Neural cell (in vitro differentiated cells): ENCODE data around the gene JHY. TPM values are rescaled to one million over a fixed set of nuclear protein-coding genes. Genes with fewer than 3 reads are reported as not detected.

Experiments
- H2AFZ ChIP-seq: fragments of 200-600, 300-800 bp; sonication (generic), shearing (Covaris generic); 2 replicates; pipeline ENCODE4 v1.6.0; 2014; ENCODE audit warnings: low read depth, mild to moderate bottlenecking, antibody characterized with exemption, low read length, moderate library complexity
- H3F3A ChIP-seq: fragments of 200-600 bp; shearing (Covaris generic); 2 replicates; pipeline ENCODE4 v1.6.1; 2016; ENCODE audit warnings: mild to moderate bottlenecking, moderate library complexity, mixed read lengths, antibody characterized with exemption, low read length; ENCODE audit not compliant: insufficient read depth, poor library complexity, severe bottlenecking
- H3K27ac ChIP-seq: fragments of 200-600, 300-800 bp; sonication (generic), shearing (Covaris generic); 2 replicates; pipeline ENCODE4 v1.5.1; 2014; ENCODE audit warnings: mild to moderate bottlenecking, low read length, moderate library complexity
- H3K27me3 ChIP-seq: fragments of 300-800, 200-600 bp; sonication (generic), shearing (Covaris generic); 2 replicates; pipeline ENCODE4 v1.6.0; 2014; ENCODE audit warnings: mild to moderate bottlenecking, low read depth, low read length, moderate library complexity; ENCODE audit not compliant: insufficient read depth
- H3K36me3 ChIP-seq: fragments of 300-800, 200-600 bp; sonication (generic), shearing (Covaris generic); 2 replicates; pipeline ENCODE4 v1.5.1; 2014; ENCODE audit warnings: mild to moderate bottlenecking, antibody characterized with exemption, low read length, moderate library complexity; ENCODE audit not compliant: insufficient read depth
- H3K4me2 ChIP-seq: fragments of 300-800, 200-600 bp; sonication (generic), shearing (Covaris generic); 2 replicates; pipeline ENCODE4 v1.6.0; 2014; ENCODE audit warnings: mild to moderate bottlenecking, low read length
- H3K4me3 ChIP-seq: fragments of 300-800, 200-600 bp; sonication (generic), shearing (Covaris generic); 2 replicates; pipeline ENCODE4 v1.5.1; 2014; ENCODE audit warnings: mild to moderate bottlenecking, low read length, moderate library complexity
- H3K79me2 ChIP-seq: fragments of 200-600 bp; shearing (Covaris generic); replicated peaks from 2 replicates; pipeline ENCODE4 v1.6.0; 2014; ENCODE audit warnings: mild to moderate bottlenecking, low read length, moderate library complexity; ENCODE audit not compliant: insufficient read depth
- H3K9ac ChIP-seq: fragments of 300-800, 200-600 bp; sonication (generic), shearing (Covaris generic); 2 replicates; pipeline ENCODE4 v1.6.1; 2016; ENCODE audit warnings: mild to moderate bottlenecking, low read length, mixed read lengths
- H3K9me2 ChIP-seq: fragments of 200-600 bp; shearing (Covaris generic); 2 replicates; pipeline ENCODE4 v1.6.1; 2016; ENCODE audit warnings: mild to moderate bottlenecking, low read length, mixed read lengths; ENCODE audit not compliant: insufficient read depth
- H3K9me3 ChIP-seq: fragments of 200-600, 300-800 bp; sonication (generic), shearing (Covaris generic); 2 replicates; pipeline ENCODE4 v1.6.1; 2016; ENCODE audit warnings: mild to moderate bottlenecking, mixed run types, low read length, moderate library complexity, mixed read lengths
- H4K20me1 ChIP-seq: fragments of 200-600 bp; shearing (Covaris generic); 2 replicates; pipeline ENCODE4 v1.6.1; 2016; ENCODE audit warnings: mild to moderate bottlenecking, mixed run types; ENCODE audit not compliant: insufficient read depth
- EP300 ChIP-seq: fragments of 450-650 bp; conservative IDR thresholded peaks from 2 replicates; pipeline ENCODE4 v1.6.1; 2014; ENCODE audit warnings: antibody characterized with exemption, mild to moderate bottlenecking, moderate library complexity; ENCODE audit not compliant: poor library complexity, severe bottlenecking
- EZH2 ChIP-seq: fragments of 200-600, 300-800 bp; shearing (Covaris generic), sonication (generic); IDR thresholded peaks from 2 replicates; pipeline ENCODE4 v1.6.1; 2014; ENCODE audit warnings: antibody characterized with exemption, low read length, borderline replicate concordance, mild to moderate bottlenecking; ENCODE audit not compliant: insufficient read depth, poor library complexity, severe bottlenecking
- MXI1 ChIP-seq: fragments of 450-650 bp; conservative IDR thresholded peaks from 2 replicates; pipeline ENCODE4 v1.6.1; 2014; ENCODE audit warnings: antibody characterized with exemption, mild to moderate bottlenecking; ENCODE audit not compliant: poor library complexity, severe bottlenecking
- POLR2AphosphoS5 ChIP-seq: IDR thresholded peaks from 2 replicates; pipeline ENCODE4 v1.6.1; 2012
- RAD21 ChIP-seq: fragments of 450-650 bp; conservative IDR thresholded peaks from 2 replicates; pipeline ENCODE4 v1.6.1; 2014; ENCODE audit warnings: antibody characterized with exemption, mild to moderate bottlenecking, moderate library complexity
- REST ChIP-seq: IDR thresholded peaks from 2 replicates; pipeline ENCODE4 v1.6.1; 2012; ENCODE audit warnings: borderline replicate concordance
- SMC3 ChIP-seq: fragments of 450-650 bp; conservative IDR thresholded peaks from 2 replicates; pipeline ENCODE4 v1.6.1; 2014; ENCODE audit warnings: antibody characterized with exemption, mild to moderate bottlenecking, moderate library complexity; ENCODE audit not compliant: poor library complexity
- TAF1 ChIP-seq: IDR thresholded peaks from 2 replicates; pipeline ENCODE4 v1.6.1; 2012; ENCODE audit warnings: low read depth
- polyA plus RNA-seq: library from polyadenylated mRNA; depleted of rRNA; stranded (reverse); fragments of >200 nt; gene quantifications from 2 replicates; pipeline ENCODE4 v1.2.3, GENCODE V29; 2014
- TF ChIP-seq, protein P1 (sequence below): fragments of 450-650 bp; IDR thresholded peaks from 2 replicates; pipeline ENCODE4 v1.5.1; 2014; ENCODE audit warnings: antibody characterized with exemption, mild to moderate bottlenecking, moderate library complexity; ENCODE audit not compliant: poor library complexity, severe bottlenecking

Gene JHY
- polyA plus RNA-seq, 1 donor from 2014 or later: 0.37 TPM

DNA sequence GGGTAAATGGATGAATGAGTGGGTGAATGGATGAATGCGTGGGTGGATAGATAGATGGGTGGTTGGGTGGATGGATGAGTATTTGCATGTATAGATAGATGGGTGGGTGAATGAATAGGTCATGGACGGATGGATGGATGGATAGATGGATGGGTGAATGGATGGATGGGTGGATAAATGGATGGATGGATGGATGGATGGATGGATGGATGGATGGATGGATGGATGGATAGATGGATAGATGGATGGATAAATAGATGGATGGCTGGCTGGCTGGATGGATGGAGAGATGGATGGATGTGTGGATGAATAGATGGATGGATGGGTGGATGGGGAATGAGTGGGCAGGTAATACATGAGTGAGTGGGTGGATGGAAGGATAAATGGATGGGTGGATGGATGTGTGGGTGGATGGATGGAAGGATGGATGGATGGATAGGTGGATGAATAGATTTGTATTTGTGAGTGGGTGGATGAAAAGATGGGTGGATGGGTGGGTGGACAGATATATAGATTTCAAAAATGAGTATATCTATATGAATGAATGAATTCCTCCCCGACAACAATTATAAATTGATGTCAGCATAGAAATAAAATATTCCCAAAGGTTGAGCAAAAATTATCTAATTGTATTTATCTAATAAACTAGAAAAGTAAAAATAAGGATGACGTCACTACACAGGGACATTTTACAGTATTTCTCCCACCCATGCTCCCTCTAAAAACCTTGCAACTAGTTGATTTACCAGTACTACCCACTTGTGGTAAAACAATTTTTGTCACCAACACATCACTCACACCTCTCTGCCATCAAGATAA, 44.8 kb upstream of the JHY start:
- H2AFZ ChIP-seq: no peak overlapping the region
- no peak overlapping the region for H3K9ac ChIP-seq
- H3K79me2 ChIP-seq: no peaks in the 10 kb centered on the region
- H4K20me1 ChIP-seq: no peaks in the 10 kb centered on the region
- no peak overlapping the region for H3K27ac ChIP-seq
- H3K4me3 ChIP-seq: no peak overlapping the region
- H3F3A ChIP-seq: no peaks in the 10 kb centered on the region
- no peaks in the 10 kb centered on the region for H3K36me3 ChIP-seq
- H3K9me2 ChIP-seq: no peaks in the 10 kb centered on the region
- H3K4me2 ChIP-seq: no peak overlapping the region
- H3K9me3 ChIP-seq: no peaks in the 10 kb centered on the region
- H3K27me3 ChIP-seq: no peaks in the 10 kb centered on the region
- TF ChIP-seq POLR2AphosphoS5: no peak
- TF ChIP-seq TAF1: no peak
- TF ChIP-seq EP300: no peak
- TF ChIP-seq RAD21: no peak
- no peak for TF ChIP-seq REST

DNA sequence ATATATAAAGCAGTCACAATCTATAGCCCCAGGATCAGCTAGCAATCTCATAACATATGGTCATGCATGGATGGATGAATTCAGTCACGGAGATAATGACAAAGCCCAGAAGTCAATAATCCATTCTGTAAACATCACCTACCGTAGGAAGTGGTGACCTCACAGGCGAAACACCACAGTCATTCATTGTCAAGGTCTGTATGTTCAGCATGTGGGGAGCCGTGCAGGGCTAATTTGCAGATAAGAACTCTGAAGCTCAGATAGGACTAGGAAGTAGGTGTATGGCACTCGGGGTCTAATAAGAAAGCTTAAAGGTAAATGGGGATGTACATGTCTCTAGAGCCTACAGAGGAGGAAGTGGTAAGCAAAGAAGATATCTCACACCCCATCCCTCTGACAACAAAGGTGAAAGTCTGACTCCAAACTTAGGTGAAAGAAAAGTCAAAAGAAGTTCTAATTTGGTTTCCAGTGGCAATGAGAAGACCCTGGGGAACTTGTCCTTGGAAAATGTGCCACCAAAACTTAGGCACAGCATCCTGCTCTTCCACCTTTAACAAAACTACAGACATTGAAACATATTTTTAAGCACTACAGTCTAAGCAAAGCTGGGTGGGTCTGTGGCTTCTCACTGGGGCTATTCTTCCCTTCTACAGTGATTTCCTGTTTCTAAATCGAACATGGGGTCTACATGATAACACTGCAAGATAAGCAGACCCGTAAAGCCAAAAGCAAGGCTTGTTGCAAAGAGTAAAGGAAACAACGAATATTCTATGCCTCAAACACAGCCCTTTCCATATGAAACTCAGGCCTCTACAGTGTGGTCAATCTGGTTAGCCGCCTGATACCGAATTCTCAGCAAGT, 39.0 kb upstream of the JHY start:
- no peaks in the 10 kb centered on the region for H3K9me3 ChIP-seq
- H2AFZ ChIP-seq: no peak overlapping the region
- H3K79me2 ChIP-seq: no peaks in the 10 kb centered on the region
- TF ChIP-seq EP300 (no peak), RAD21 (no peak), EZH2 (no peak), MXI1 (no peak), TAF1 (no peak), POLR2AphosphoS5 (no peak), REST (no peak), SMC3 (no peak)
- TF ChIP-seq, protein P1, sequence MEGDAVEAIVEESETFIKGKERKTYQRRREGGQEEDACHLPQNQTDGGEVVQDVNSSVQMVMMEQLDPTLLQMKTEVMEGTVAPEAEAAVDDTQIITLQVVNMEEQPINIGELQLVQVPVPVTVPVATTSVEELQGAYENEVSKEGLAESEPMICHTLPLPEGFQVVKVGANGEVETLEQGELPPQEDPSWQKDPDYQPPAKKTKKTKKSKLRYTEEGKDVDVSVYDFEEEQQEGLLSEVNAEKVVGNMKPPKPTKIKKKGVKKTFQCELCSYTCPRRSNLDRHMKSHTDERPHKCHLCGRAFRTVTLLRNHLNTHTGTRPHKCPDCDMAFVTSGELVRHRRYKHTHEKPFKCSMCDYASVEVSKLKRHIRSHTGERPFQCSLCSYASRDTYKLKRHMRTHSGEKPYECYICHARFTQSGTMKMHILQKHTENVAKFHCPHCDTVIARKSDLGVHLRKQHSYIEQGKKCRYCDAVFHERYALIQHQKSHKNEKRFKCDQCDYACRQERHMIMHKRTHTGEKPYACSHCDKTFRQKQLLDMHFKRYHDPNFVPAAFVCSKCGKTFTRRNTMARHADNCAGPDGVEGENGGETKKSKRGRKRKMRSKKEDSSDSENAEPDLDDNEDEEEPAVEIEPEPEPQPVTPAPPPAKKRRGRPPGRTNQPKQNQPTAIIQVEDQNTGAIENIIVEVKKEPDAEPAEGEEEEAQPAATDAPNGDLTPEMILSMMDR: no peak
- H3K9ac ChIP-seq: no peak overlapping the region
- no peaks in the 10 kb centered on the region for H3K9me2 ChIP-seq
- H3K27ac ChIP-seq: no peak overlapping the region
- no peak overlapping the region for H3K4me2 ChIP-seq
- no peak overlapping the region for H3K4me3 ChIP-seq
- no peaks in the 10 kb centered on the region for H3F3A ChIP-seq
- H3K36me3 ChIP-seq: no peaks in the 10 kb centered on the region
- H3K27me3 ChIP-seq: no peaks in the 10 kb centered on the region
- H4K20me1 ChIP-seq: no peaks in the 10 kb centered on the region
